GM12801 (cell line): ENCODE data around the gene NECTIN4.

Experiments used
- TF ChIP-seq, protein P1 (sequence below): IDR thresholded peaks from one replicate; pipeline ENCODE4 v1.5.1; 2011; ENCODE audit warnings: control low read depth; ENCODE audit not compliant: insufficient read length; ENCODE audit errors: extremely low read depth

Gene NECTIN4

DNA sequence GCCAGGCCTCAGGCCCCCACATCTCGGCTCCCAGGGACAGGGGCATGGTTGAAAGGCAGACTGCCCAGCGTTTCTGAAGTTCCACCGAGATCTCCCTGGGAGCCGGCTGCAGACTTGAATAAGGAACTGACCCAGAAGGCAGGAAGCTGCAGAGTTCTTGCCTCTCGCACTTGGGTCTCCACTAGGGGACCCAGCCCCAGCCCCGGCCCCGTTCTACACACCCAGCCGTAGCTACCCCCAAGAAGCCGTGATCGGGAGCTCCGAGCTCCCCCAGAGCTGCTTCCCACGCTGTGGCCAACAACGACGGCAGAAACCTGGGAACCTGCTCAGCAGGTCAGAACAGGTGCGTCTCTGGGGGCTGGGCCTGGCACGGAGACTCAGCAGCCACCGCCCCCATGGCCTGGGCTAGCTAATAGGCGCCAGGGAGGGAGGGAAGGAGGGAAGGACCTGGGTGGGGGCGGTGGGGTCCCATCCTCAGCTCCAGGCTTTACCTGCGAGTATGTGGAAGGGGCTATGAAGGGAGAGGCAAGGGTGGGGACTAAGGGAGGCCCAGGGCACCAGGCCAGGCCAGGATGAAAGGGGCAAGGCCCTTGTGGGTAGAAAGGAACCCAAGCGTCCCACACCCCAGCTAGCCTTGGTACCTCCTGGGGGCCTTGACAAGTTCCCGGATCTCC lies at the start of gene NECTIN4:
Gene NECTIN4 (minus strand): TSS at position 308 of the 674 bp plus-strand sequence. CDS start 262 bp downstream, at position 46.
- TF ChIP-seq, protein P1, sequence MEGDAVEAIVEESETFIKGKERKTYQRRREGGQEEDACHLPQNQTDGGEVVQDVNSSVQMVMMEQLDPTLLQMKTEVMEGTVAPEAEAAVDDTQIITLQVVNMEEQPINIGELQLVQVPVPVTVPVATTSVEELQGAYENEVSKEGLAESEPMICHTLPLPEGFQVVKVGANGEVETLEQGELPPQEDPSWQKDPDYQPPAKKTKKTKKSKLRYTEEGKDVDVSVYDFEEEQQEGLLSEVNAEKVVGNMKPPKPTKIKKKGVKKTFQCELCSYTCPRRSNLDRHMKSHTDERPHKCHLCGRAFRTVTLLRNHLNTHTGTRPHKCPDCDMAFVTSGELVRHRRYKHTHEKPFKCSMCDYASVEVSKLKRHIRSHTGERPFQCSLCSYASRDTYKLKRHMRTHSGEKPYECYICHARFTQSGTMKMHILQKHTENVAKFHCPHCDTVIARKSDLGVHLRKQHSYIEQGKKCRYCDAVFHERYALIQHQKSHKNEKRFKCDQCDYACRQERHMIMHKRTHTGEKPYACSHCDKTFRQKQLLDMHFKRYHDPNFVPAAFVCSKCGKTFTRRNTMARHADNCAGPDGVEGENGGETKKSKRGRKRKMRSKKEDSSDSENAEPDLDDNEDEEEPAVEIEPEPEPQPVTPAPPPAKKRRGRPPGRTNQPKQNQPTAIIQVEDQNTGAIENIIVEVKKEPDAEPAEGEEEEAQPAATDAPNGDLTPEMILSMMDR = no peak

DNA sequence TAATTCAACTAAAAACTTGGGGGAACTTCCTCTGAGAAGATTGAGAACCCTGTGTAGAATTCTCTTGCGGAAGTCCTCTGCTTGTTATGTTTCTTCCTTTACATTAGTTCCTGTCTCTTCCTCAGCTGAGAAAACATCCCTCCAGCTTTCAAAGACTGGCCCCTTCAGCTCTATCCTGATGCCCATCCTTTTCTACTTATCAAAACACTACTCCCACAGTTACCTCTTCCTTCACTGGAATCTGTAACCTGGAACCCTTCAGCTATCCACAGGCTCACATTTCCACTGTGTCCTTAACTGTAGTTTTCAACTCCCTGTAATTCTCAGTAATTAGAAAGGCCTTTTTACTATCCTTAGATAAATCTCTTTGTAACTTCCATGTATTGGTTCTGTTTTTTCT lies 49.1 kb upstream of the NECTIN4 start:
- TF ChIP-seq, protein P1 = no peak

DNA sequence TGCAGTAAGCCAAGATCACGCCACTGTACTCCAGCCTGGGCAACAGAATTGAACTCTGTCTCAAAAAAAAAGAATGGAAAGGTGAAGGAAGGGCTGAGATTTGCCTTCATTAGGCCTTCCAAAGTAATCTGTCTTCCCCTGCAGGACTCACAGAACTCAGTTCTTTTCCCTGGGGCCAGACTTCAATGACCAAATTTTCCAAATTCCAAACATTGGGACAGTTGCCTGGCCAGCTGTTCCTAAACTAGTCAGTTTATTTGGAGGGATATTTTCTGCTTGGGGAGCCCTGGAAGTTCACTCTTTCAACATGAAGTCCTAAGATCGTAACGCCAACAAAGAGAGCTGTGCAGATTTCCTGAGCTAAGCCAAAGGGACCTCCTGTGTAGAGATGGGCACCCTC lies 48.5 kb upstream of the NECTIN4 start:
- TF ChIP-seq, protein P1 = no peak

DNA sequence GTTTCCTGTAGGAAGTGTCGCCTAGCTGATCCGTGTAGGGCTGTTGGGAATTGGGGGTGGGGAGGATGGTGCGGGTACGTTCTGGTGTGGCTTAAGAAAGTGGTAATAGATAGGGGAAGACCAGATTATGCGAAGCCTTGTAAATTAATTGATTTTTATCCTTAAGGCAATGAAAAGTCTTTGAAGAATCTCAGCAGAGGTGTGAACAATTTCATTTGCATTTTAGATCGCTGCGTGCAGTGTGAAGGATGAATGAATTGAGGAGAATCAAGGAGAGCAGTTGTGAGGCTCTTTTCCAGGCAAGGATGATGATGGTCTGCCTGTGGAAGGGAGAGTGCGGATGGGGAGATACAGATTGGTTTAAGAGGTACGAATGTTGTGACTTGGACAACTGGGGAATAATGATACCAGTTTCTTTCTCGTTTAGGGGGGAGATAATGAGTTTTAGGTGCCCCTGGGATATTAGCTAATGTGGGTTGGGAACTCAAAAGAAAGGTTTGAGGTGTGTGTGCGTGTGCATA lies 43.9 kb upstream of the NECTIN4 start:
- TF ChIP-seq, protein P1 = no peak

DNA sequence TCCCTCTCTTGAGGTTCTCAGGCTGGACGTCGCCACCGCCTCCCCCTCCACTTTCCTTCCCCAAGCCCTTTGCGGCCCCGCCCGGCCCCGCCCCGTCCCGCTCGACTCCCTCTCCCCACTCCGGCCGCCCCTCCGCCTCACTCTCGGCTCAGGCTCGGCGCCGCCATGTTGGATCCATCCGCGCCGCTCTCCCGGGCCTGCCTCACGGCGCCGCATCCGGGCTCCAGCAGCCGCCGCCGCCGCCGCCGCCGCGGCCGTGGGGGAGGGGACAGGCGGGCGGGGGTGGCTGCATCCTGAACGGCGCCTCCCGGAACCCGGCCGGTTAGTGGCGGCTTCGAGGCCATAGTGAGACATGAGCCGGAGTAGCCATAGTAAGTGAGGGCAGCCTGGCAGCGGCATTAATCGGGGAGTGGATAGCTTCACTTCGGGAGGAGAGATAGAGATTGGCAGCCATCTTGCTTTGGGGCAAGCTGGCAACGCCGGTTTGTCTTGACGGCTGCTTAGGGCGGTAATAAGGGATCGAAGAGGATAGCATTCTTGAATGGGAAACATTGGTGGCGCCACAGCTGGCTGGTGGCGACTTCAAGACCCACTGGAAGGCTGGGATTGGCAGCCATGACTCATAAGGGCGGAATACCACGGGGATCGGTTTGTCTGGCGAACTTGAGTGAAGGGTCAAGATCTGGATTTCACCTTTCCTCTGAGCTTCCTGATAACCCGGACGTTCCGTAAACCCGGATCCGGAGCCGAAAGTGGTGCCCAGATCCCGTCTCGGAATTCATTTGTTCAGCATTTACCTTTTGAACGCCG lies 43.3 kb upstream of the NECTIN4 start, which contains the start of gene DEDD:
Gene DEDD (minus strand): TSS at position 258 of the 810 bp plus-strand sequence. CDS start 8,205 bp downstream, outside the sequence.
- TF ChIP-seq, protein P1 = no peak

DNA sequence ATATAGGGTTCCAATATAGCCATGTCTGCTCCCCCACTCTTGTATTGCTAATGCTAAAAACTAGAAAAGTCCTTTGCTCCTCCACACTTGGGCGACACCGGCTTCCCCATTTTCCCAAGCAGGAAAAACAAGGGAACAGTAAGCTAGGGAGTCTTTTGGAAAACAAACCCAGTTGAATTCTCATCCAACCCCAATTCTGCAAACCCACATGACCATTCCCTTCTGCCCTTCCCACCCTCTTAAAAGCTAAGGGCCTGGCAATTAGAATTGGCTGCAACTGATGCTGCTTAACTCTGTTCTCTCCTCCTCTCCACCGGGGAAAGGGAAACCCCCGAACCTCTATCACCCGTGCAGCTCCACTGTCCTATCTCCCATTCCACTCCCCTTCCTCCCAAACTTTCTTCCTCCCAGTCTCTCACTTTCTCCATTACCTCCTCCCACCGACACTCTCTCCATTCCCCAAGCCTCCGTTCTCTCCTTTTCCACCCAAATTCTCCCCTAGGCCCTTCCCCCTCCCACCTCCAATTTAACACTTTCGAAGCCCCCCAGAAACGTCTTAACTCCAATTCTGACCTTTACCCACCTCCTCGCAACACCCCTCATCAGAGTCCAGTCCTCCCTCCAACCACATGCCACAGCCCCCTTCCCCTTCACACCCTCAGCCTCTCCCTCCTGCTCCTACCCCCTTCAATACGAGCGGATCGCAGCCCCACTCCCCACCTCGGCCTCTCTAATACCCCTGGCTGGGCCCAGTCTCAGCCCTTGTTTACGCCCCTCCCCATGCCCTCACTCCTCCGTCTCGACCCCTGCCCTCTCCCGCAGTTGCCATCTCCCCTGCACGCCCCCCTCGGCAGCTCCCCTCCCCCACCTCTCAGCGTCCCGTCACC lies 42.4 kb upstream of the NECTIN4 start:
- TF ChIP-seq, protein P1 = no peak
